NT2/D1 (cell line): ENCODE results near the gene STRIT1.

Experiments
- SUZ12 ChIP-seq: IDR thresholded peaks from 2 replicates; pipeline ENCODE4 v1.6.1; 2011; ENCODE audit not compliant: insufficient read length, insufficient read depth; ENCODE audit errors: extremely low read depth
- YY1 ChIP-seq: IDR thresholded peaks from 2 replicates; pipeline ENCODE4 v1.6.1; 2011; ENCODE audit not compliant: insufficient read length, insufficient read depth
- ZNF274 ChIP-seq: IDR thresholded peaks from 2 replicates; pipeline ENCODE4 v1.6.1; 2011; ENCODE audit warnings: mild to moderate bottlenecking, low read depth, low read length

DNA sequence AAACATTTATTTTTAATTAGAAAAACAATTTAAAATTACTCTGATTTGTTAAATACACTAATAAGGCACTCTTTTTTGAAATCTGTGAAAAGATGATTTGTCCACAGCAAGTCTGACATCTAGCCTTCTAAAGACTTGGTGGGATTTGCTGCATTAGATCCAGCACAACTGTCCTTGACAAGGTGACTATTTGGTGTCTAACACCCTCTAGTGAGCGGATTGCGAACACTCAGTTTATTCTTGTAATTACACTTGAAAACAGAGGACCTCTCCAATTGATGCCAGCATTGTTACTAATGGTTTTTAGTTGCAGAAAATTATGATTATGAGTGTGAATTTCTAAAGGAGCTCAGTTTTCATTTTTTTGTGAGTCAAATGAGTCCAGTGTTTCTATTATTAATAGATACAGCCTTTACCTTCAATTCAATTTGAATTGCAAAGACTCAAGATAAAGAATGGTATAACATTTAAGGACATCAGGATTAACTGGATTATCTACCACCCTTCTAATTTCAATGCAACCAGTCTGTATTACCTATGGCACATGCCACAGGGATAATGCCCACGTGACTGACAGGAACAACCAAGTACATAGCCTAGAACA is 29.7 kb upstream of the STRIT1 start:
- TF ChIP-seq ZNF274 (no peak), SUZ12 (no peak), YY1 (no peak)
